ENCODE measurements around the gene MNAT1. TPM values are rescaled to one million over a fixed set of nuclear protein-coding genes. Genes with fewer than 3 reads are reported as not detected.

The MNAT1 gene
- total RNA-seq, 4 donors from 2014 or later = 4.2 to 30.3 (median 17.8) TPM

GRCh38 chr14:61019537-61019936 is 285.0 kb downstream of the MNAT1 start:
- WGBS, 2 donors (ENCODE audit: low coverage in 1 of 2) = 60 to 72% methylated on average over 1 of the region's 1 CpG
- Histone ChIP-seq H3K4me3 (no peak overlapping the region), H3K4me1 (no peaks in the 10 kb centered on the region), H3K27me3 (no peaks in the 10 kb centered on the region), H3K36me3 (no peaks in the 10 kb centered on the region), H3K9me3 (no peaks in the 10 kb centered on the region), H3K27ac (no peak overlapping the region)
- in situ Hi-C loops (cut with MboI; ENCODE audit: low pct_ligation_motif_present in 1 of 4, low pct_unique_long_range_greater_than_20kb in 1 of 4, low sequenced_read_pairs in 3 of 4) = loop anchor here in 1 of 4 donors (5.0 kb wide), 1 partner anchor 387 kb away; no protein-coding TSS in a partner anchor
- no peak for DNase-seq
- intact Hi-C loops (cut with DNase I; ENCODE audit: low total_unique reads) = no loop called here
- TF ChIP-seq POLR2A (IDR thresholded peaks at IDR 0.05) (no peak), POLR2AphosphoS5 (IDR thresholded peaks at IDR 0.05) (no peak), EP300 (IDR thresholded peaks at IDR 0.05; ENCODE audit: low read depth) (no peak)
- TF ChIP-seq, protein P1, sequence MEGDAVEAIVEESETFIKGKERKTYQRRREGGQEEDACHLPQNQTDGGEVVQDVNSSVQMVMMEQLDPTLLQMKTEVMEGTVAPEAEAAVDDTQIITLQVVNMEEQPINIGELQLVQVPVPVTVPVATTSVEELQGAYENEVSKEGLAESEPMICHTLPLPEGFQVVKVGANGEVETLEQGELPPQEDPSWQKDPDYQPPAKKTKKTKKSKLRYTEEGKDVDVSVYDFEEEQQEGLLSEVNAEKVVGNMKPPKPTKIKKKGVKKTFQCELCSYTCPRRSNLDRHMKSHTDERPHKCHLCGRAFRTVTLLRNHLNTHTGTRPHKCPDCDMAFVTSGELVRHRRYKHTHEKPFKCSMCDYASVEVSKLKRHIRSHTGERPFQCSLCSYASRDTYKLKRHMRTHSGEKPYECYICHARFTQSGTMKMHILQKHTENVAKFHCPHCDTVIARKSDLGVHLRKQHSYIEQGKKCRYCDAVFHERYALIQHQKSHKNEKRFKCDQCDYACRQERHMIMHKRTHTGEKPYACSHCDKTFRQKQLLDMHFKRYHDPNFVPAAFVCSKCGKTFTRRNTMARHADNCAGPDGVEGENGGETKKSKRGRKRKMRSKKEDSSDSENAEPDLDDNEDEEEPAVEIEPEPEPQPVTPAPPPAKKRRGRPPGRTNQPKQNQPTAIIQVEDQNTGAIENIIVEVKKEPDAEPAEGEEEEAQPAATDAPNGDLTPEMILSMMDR (IDR thresholded peaks at IDR 0.05) = no peak

Small RNA genes lying within 50 kb of the gene (small RNA-seq; reads per million reads assigned to genes)
- 0 reads per million in 4 donors for gene RNU6-398P

Other genes with a start within 250 kb of the MNAT1 start
- under 1 TPM in 2 of 4 donors, not detected in 2; 0.16 to 0.55 TPM for gene C14orf39, start 248.7 kb upstream of the MNAT1 start, total RNA-seq
- not detected for gene SIX6, start 225.6 kb upstream of the MNAT1 start, total RNA-seq
- gene SIX1, start 85.3 kb upstream of the MNAT1 start, total RNA-seq = under 1 TPM in 1 of 4 donors, not detected in 3; 0.14 TPM
- gene SIX4, start 10.4 kb upstream of the MNAT1 start, total RNA-seq = under 1 TPM in 2 of 4 donors, not detected in 2; 0.32 to 0.55 TPM
- gene TRMT5, start 246.3 kb downstream of the MNAT1 start, total RNA-seq = 10 to 100 TPM in 2 of 4 donors, 1 to 10 TPM in 1, under 1 TPM in 1; 0.75 to 13.5 (median 6.5) TPM
- gene SLC38A6, start 246.5 kb downstream of the MNAT1 start, total RNA-seq = 10 to 100 TPM in 1 of 4 donors, 1 to 10 TPM in 2, not detected in 1; 7.9 to 20.6 (median 10.0) TPM

All from transverse colon (tissue), 4 donors.